EL (cell line): ENCODE data around the gene MRPL51.
"Not testable (repeated sequence)": the region's sequence is repeated elsewhere in the genome, so short reads cannot be mapped to it uniquely, and the experiment has no call there.

Experiments
- DNase-seq: peaks from one replicate; pipeline ENCODE4 v3.0.0-alpha.2; 2016

The MRPL51 gene

GRCh38 chr12:6477601-6478377 is 15.3 kb downstream of the MRPL51 start:
- not testable (repeated sequence) for DNase-seq

- DNase-seq = peak; percentile 85
Observed at GRCh38 chr12:6476489-6476888, 16.6 kb downstream of the MRPL51 start.

GRCh38 chr12:6475233-6475975 is 17.7 kb downstream of the MRPL51 start:
- DNase-seq = not testable (repeated sequence)

DNA sequence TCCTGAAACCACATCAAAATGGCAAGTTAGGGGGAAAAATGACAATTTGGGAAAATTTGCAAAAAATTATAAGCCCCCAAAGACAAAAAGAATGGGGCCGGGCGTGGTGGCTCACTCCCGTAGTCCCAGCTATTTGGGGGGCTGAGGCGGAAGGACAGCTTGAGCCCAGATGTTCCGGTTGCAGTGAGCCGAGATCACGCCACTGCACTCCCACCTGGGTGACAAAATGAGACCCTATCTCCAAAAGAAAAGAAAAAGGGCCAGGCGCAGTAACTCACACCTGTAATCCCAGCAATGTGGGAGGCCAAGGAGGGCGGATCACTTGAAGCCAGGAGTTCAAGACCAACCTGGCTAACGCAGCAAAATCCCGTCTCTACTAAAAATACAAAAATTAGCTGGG is 20.6 kb downstream of the MRPL51 start:
- DNase-seq = no peak

DNA sequence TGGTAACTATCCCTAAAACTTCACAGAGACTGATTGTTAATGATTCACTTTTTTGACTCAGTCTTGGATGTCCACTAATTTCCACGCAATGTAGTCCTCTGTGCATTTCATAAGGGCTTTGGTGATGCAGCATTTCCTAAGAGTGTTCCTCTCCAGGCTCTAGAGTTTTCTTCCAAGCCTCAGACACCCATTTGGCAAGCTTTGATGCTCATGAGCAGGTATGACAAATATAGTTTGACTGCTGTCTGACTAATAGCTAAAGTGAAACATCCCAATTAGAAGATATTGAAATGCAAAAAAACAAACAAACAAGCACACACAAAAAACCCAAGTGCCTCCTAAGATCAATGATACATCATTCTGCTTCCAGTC is 21.1 kb downstream of the MRPL51 start:
- no peak for DNase-seq

- peak; percentile 99 for DNase-seq
Observed at GRCh38 chr12:6470375-6471163, 22.5 kb downstream of the MRPL51 start, which contains the start of gene VAMP1. Gene VAMP1, minus strand, starts transcription at chr12:6470677. Its CDS starts 146 bp downstream, at chr12:6470531.

GRCh38 chr12:6469609-6470374 is 23.3 kb downstream of the MRPL51 start:
- DNase-seq = peak; percentile 11

DNA sequence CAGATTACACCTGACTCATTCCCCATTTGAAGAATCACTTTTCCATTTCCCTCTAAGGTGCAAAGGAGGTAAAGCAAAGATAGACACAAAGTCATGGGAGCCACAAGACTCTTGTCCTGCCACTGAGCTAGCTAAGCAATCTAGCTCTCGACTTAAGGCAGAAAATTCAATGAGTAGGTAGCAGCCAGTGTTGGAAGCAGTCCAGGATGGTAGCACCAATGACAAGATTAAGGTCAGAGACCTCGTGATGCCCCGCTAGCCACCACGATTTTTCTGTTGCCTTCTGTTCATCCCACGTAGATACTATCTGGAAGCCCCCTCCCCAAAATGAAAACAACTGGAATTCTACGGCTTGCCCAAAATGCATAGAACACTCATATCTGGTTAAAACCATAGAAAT is 24.0 kb downstream of the MRPL51 start:
- DNase-seq = no peak

DNA sequence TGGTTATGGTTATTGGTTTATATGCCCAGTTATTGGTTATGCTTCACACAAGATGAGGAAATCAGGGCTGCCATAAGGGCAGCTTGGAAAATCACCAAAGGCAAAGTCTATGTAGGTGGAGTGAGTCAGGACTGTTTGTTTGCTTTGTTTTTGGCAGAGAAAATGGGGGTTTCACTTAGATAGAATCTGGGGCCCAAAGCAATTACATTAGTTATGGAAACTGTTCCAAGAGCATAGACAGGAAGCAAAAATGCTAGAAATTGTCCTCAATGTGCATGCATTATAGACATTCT is 24.8 kb downstream of the MRPL51 start:
- peak; percentile 25 for DNase-seq

- DNase-seq = not testable (repeated sequence)
Observed at GRCh38 chr12:6467571-6468282, 25.3 kb downstream of the MRPL51 start.

GRCh38 chr12:6466751-6467150 is 26.3 kb downstream of the MRPL51 start:
- DNase-seq = not testable (repeated sequence)

GRCh38 chr12:6466184-6466573 is 26.9 kb downstream of the MRPL51 start:
- DNase-seq = no peak

- peak; percentile 67 for DNase-seq
Observed at GRCh38 chr12:6465467-6466183, 27.4 kb downstream of the MRPL51 start.

- no peak for DNase-seq
Observed at GRCh38 chr12:6464531-6464930, 28.5 kb downstream of the MRPL51 start.

- DNase-seq = no peak
Observed at GRCh38 chr12:6463858-6464257, 29.2 kb downstream of the MRPL51 start.

DNA sequence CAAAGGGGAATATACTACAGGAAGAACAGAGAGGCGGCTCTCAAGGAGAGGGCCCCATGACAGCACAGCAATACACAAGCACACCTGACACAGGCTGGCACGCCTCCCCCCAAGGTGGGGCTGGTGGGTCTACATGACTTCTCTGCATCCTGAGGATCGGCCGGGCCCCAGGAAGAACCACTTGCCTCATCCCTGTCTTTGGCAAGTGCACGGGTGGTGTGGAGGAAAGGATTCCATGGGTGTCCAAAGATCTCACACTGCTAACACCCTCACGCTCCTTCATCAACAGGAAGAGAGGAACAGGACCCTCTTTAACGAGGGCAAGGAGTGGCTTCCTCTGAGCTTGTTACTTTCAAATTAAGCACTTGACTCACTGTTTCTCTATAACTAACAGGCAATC is 29.8 kb downstream of the MRPL51 start:
- no peak for DNase-seq

GRCh38 chr12:6462234-6462995 is 30.6 kb downstream of the MRPL51 start:
- DNase-seq = no peak

DNA sequence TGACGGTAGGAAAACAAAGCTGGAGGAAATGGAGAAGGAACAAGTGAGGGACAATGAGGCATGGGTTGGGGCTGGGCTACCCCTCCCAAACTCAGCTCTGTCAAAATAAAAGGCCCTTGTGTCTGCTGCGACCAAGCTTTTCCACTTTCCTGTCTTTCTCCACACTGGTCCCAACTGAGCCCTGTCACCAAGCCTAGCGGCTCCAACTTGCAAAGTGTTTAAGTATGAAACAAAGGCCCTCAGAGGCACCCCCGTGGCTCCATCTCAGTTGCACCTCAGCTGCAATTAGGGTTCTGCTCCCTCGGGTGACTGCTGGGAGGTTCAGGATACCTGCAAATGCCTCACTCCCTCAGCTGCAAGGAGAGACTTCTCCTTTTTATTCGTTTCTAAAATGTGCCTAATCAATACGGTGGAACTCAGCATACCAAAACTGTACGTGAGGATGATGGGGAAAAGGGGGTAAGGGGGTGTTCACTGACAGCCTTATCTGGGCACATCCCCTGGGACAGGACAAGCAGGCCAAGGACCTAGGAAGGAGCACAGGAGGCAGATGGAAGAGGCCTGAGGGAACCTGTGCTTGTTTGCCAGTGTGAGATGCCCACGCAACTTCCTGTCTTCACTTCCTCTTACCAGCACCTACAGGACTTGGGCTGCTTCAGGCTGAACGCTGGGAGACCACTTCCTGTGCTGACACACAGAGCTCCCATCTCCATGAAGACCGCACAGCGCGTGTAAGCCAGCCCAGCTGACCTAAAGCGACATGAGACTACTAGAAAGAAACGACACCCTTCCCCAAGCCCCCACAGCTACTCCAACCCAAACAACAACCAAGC is 31.4 kb downstream of the MRPL51 start:
- DNase-seq = peak; percentile 34

DNA sequence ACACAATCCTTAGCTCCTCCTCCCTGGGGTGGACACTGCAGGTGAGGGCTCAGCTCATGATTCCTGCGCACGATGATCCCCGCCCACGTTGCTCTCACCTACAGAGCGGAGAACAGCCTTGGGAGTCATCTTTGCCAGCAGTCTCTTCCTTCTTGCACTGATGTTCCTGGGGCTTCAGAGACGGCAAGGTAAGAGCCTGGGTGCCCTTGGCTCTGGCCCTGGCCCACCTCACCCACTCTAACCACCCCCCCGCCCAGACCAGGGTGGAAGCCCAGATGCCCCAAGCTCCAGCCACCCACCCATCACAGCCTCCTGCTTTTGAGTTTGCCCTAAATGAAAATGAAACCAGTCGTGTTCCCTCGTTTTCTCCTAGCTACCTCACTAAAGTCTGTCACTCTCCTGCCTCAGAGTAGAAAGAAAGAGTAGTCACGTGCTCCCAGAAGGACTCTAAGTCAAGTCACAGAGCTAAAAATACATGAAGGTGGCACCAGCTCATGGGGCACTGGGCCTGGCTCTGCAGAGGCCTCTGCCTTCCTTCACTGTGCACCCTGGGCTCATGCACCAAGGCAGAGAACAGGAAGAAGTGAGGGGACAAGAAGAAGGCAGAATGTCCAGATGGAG is 32.2 kb downstream of the MRPL51 start:
- no peak for DNase-seq
